RPMI8226 (cell line): ENCODE measurements around the gene ZNF32.
"Not testable (repeated sequence)": the region's sequence is repeated elsewhere in the genome, so short reads cannot be mapped to it uniquely, and the experiment has no call there.

ENCODE experiments used
- DNase-seq: peaks from one replicate; pipeline ENCODE4 v3.0.0-alpha.2; 2015

Gene ZNF32

DNA sequence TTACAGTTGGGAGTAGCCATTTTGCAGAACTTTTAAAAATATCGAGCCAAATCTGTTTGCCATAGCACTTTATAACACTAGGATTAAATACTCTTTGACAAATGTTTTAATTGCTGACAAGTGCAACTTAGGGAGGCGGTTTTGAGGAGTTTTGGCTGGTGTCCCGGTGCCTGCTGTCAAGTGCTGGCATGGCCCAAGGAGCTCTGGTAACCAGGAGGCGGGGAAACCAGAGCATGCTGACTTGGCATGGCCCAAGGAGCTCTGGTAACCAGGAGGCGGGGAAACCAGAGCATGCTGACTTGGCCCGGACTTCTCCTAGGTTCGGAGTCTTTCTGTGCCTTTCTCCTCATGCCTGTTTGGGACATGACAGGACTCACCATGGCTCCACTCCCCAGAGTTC is 30.8 kb upstream of the ZNF32 start:
- DNase-seq: peak; percentile 77

DNA sequence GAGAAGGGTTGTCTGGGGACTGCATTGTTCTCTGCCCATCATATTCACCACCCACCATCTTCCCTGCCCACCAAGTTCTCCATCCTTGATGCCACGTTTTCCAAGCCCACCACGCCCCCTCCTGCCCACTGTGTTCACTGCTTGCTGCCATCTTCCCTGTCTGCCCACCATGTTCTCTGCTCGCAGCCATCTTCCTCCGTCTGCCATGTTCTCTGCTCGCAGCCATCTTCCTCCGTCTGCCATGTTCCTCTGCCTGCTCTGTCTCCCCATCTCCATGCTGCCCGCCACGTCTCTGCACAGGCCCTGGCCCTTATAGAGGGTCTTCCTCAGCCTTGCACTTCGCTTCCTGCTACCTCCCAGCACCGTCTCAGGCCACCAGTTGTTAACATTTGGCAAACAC is 30.0 kb upstream of the ZNF32 start:
- DNase-seq: no peak

DNA sequence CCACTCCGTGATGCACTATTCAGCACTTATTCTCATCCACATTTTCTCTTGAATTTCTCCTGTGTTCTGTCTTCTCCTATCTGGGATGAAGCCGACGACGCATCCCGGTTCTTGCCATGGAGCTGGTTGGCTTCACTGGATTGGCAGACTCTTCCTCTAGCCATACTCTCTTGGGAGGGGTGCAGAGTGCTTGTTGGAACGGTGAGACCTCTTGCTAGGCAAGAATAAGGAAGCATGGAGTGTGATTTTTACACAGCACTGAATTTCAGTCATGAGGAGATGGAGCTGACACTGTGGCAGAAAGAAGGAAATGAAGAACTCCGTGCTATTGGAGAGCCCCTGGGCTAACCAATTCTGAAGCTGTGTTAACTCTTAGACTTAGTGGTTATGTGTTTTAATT is 28.2 kb upstream of the ZNF32 start:
- no peak for DNase-seq

DNA sequence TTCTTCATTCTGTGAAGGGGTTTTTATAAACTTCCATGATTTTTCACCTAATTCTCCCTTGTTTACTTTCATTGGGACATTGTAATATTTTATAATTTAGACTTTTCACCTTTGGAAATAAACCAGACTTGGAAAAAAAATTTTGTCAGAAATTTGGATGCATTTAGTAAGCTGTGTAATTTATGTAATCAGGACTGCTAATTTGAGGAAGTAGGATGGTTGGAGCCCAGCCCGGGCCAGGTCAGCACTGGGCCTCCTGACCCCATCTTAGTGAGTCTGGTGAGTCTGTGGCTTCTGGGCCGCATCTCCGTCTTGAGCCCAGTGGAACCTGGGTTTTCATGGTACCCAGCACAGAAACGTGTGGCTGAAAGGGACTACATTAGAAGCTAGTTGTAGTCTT is 27.6 kb upstream of the ZNF32 start:
- peak; percentile 7 for DNase-seq

DNA sequence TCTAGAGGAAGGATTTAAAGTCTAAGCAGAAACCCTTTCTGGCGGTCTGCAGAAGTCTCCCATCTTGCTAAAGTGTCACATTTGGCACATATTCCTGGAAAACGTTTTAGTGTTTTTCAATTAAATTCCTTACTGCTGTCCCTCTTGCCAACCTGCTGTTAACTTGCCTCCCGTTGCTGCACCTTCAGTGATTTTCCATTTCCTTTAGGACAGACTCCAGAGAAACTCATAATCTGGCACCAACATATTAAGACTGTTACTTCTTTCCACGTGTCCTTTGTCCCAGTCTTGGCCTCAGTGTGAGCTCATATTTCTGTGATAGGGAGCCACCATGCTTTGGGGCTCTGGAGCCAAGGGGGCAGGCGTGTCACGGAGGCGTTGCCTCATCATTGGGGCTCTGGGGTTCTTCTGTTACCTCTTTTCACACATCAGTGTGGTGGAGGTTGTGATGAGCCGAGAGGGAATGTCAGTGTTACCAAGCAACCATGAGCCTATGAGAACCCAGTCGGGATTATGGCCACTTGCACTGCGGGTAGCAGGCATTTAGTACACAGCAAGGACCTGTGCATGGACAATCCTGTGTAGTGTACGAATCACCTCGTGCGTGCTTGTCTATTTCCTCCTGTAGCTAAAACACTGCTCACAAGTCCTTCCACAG is 26.0 kb upstream of the ZNF32 start:
- DNase-seq: no peak

DNA sequence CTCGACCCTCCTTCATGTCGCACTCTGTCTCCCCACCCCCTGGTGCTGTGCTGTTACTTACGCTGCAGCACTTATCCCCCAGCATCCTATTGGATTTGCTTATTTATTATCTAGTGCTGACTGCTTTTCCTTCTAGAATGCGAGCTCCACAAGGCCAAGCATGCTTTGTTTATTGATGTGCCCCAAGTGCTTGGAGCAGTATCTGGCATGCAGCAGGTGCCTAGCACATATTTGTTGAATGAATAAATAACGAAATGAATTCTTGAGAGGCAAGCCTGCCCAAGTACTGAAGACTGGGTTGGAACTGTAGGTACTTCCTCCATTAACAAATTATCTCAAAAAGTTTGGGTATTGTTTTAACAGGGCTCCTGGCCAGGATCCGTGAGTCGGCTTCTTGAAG is 24.8 kb upstream of the ZNF32 start:
- no peak for DNase-seq

DNA sequence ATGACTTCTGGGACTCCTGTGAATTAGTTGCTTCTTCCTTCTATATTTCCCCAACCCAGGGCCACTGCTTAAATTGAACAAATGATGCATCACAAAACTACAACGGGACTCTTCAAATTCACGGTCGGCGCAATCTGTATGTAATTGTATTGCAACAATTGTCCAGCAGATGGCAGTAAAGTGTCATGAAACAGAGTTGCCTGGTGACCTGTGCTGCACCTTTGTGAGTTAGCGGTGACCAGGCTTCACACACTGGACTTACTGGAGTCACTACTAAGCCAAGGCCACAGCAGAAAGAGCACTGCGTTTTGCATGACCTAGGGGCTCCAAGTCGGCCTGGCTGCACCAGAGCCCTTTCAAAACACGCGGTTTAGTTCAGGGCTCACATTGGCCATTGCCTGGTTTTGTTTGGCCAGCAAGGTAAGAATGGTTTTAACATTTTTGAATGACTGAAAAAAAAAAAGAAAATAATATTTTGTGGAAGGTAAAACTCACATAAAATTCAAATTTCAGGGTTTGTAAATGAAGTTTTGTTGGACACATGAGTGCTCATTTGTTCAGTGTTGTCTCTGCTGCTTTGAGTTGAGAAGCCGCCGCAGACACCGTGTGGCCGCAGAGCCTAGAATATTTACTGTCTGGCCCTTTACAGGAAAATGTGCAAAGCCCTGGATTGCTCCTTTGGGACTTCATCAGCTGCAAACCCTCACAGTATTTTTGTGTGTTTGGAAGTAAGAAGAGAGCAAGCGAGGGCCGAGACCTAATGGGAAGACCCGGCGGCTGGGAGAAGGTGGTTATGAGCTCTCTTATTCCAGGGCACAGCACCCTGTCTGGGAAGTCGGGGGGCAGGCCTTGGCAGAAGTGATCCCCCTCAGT is 23.2 kb upstream of the ZNF32 start:
- peak; percentile 59 for DNase-seq

DNA sequence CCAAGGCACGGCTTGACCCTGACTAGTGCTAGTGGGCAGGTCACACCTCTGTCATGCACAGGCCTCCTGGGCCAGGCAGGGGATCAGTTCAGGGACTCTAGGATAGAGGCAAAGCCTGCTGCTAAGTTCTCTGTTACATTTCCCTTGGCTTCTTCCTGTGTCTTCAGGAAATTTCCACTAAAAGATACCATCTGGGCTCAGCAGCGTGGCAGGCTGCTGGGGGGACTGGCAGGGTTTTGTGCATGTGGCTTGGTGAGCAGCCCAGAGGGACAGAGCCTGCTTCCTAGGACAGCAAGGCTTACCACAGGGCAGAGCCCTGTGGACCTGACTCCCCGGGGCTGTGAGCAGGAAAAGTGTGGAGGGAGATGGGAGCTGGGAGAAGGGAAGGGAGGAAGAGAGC is 20.7 kb upstream of the ZNF32 start:
- no peak for DNase-seq

DNA sequence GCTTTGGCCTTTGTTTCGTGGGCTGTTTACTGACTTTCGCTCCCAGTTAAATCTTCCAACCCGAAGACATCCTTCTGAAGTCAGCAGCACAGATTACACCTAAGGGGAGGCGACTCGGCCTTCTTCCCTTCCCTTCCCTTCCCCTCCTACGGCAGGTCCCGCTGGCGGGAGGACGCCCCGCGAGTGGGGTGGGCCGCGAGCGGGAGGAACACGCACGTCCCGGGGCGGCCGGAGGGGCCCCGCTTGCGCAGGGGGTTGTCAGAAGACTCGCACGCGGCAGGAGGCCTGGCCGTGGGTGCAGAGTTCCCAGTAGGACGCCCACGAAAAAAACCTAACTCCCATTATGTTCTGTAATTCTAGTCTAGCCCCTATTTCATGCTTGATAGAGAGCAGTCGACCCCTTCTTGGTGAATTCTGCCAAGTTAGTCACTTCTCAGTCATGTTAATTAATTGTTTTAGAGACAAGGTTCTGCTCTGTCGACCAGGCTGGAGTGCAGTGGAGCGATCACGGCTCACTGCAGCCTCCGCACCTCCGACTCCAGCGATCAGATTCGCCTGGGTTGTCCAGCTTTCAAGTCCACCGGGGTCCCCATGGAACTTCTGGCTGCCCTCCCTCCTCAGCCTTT is 19.2 kb upstream of the ZNF32 start:
- DNase-seq: no peak

DNA sequence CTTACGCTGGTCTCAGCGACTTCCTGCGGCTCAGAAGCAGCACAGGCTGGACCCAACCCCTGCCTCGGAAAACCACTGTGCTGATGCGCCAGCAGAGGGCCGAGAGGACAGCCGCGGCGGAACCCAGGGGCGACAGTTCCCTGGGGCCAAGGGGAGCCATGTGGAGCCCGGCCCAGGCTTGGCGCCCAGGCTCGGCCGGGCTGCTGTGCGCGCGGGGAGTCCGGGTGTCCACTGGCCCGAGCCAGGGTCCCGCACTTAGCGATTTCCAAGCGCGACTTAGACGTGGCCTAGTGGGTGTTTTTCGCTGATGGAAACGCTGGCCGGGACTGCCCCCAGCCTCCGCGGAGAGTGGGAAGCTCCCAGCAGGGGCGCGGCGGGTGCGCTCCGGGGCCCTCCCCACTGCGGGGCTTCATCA is 18.6 kb upstream of the ZNF32 start:
- DNase-seq: no peak

DNA sequence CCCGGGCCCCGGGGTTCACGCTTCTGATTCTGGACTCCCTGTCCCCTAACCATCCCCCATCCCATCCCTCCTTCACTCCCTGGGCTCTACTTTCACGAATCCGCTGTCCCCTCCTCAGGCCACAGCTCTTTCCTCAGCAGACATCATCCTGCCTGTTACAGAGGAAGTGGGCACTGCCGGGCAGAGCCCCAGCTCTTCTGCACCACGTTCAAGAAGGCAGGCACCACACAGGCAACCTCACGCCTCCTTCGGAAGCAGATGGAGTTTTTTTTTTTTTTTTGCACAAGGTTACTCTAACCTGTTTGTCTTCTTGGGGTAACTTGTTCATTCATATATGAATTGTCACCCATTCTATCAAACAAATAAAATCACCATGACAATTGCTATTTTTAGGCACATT is 17.9 kb upstream of the ZNF32 start:
- DNase-seq: no peak

DNA sequence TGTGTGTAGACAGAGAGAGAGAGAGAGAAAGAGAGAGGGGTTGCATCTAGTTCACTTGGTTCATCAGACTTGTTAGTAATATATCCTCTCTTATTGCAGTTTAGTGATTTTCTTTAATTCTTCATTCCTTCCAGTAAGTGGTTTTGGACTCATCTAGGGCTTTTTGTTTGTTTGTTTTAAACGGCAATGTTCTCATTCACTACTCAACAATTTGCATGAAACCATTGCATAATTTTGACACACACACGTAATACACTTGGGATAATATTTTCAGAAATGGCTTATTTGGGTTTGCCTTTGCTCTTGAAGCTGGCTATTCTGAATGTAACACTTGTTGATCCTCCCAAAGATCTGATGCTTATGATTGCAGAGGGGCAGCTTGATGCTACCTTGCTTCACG is 16.4 kb upstream of the ZNF32 start:
- DNase-seq: no peak

DNA sequence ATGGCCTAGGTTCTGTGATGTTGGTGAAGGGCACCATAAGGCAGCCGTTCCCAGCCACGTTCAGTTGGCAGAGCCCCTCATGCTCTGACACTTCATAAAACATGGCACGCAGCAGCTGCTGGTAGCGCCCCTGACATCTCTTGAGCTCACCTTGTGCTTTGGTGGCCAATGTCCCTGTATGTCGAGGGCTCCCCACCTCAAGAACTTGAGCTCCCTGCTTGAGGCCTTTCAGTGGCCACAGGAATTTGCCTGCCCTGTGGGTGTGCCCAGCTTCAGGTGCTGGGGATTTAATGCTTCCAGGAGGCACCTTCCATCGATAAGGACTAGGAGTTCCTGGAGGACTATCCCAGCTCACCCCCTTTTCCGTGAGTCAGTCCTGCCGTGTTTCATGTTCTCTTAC is 9.5 kb upstream of the ZNF32 start:
- DNase-seq: no peak

DNA sequence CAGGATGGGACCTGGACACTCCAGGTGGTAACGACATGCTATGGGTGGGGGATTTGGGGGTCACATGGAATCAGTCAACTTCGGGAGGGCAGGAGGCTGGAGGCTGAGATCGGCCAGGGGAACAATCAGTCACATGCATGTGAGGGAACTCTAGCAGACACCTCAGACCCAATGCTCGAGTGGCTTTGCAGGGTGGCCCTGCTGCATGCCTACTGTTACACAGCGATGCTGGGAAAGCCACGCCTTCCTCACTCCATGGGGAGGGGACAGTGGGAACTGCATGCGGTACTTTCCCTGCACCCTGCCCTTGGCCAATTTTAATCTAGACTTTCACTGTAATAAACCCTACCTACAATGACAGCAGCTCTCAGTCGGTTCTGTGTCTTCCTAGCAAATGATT is 6.6 kb upstream of the ZNF32 start:
- DNase-seq: no peak

DNA sequence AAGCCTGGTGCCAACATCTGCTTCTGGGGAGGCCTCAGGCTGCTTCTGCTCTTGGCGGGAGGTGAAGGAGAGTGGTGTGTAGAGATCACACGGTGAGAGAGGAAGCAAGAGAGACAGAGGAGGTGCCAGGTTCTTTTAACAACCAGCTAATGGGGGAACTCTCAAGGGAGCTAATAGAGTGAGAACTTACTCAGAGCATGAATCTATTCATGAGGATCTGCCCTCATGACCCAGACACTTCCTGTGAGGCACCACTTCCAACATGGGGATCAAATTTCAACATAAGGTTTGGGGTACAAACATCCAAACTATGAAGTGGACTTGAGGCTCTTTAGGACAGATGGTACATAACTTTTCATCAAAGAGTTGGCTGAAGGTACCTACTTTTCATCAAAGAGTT is 5.1 kb upstream of the ZNF32 start:
- no peak for DNase-seq

DNA sequence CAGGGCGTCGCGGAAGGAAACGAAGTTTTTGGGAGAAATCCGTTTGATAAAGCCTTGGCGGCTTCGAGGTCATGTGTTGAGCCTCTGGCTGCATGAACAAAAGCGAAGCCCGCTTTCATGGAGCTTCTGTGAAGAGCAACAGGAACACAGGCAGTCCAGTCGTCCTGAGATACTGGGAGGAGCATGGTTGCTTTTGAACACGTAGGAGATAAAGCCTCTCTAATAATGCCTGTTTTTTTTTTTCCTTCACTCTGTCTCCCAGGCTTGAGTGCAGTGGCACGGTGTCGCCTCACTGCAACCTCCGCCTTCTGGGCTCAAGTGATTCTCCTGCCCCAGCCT is 473 bp upstream of the ZNF32 start:
- no peak for DNase-seq

DNA sequence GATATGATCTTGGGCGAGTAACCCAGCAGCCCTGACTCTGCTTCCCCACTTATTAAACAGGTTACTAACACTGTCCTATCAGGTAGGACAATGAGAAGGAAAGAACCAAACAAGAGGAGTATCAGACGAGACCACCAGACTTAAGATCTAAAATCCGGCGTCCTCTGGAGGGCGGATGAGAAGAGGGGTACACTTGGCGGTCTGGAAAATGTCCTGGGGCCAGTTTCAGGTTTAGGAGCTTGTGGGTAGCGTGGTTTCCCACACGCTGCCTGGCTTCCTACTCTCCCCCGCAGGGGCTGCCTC is 635 bp downstream of the ZNF32 start:
- no peak for DNase-seq

DNA sequence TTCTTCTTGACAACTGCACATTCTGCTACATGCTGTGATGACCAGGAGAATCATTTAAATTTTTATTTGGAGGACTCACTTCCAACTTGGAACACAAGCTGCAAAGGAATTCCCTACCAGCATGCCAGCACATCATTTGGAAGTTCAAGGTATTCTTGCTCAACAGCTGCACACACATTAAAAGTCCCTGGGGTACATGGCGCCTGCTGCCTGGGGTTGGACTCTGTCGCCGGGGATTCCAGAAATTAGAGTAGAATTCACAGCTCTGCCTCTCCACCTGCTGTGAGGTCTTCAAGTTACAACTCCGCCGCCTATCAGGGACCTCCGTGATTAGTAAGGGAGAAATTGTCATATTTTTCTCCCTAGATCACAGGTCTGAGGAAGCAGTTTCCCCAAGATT is 1.1 kb downstream of the ZNF32 start:
- no peak for DNase-seq

DNA sequence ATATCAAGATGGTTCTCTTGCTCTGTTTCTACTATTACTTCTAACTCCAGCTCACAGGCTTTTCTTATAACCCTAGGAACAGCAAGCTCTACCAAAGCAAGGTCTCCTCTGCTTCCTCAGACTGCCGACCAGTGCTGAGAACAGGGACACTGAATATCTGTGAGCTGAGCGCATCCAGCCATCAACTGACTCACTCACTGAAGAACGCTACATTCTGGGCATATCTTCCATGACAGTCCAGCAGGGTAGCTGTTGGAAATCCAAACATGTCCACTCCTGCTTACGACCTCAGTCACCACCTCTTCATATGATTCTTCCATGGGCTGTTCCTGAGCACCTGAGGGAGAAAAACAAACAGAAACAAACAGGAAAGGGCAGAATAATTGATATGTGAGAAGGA is 2.8 kb downstream of the ZNF32 start:
- DNase-seq: no peak

DNA sequence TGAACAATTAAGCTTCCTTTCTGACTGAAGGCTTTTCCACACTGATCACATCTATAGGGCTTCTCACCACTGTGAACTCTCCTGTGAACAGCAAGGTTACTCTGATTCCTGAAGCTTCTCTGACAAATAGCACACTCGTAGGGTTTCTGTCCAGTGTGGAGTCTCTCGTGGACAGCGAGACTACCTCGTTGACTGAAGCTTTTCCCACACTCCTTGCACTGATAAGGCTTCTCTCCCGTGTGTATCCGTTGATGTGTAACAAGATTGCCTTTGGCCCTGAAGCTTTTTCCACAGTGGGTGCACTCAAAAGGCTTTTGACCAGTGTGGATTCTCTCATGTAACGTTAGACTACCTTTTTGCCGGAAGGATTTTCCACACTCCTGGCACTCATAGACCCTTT is 4.4 kb downstream of the ZNF32 start:
- no peak for DNase-seq

DNA sequence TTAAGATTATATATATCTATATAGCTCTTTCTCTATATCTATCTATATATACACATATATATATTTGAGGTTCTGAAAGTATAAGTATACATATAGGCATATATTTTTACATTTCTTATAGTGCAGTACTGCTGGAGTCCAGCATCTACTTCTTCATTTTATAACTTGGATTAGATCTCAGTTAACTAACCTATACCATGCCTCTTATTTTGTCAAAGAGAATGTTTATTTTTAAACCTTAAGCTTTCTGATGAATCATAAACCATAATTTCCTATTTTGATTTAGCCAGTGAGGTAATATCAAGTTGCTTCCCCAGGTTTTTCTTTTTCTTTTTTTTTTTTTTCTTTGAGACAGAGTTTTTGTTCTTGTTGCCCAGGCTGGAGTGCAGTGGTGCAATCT is 8.1 kb downstream of the ZNF32 start:
- no peak for DNase-seq

DNA sequence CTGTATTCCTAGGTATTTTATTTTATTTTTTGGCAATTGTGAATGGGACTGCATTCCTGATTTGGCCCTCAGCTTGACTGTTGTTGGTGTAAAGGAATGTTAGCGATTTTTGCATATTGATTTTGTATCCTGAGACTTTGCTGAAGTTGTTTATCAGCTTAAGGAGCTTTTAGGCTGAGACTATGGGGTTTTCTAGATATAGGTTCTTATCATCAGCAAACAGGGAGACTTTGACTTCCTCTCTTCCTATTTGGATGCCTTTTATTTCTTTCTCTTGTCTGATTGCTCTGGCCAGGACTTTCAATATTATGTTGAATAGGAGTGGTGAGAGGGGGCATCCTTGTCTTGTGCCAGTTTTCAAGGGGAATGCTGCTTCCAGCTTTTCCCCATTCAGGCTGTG is 12.9 kb downstream of the ZNF32 start:
- DNase-seq: not testable (repeated sequence)

DNA sequence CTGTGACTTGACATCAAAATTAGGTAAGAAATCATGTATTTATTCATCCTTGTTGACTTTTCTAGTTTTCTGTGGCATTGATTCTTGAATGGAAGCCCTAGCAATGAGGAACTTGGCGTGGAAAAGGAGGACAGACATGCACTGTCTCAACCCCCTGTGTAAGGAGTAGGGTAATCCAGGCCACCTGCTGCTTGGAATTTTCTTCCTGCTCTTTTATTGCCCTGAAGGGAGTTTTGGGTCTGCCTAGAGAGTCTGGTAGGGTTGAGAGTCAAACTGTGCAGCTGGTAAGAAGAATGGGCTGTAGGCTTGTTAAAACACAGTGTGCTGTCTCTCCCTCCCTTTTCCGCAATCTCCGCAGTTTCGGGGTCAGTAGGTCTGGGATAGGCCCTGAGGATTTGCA is 19.7 kb downstream of the ZNF32 start:
- no peak for DNase-seq

DNA sequence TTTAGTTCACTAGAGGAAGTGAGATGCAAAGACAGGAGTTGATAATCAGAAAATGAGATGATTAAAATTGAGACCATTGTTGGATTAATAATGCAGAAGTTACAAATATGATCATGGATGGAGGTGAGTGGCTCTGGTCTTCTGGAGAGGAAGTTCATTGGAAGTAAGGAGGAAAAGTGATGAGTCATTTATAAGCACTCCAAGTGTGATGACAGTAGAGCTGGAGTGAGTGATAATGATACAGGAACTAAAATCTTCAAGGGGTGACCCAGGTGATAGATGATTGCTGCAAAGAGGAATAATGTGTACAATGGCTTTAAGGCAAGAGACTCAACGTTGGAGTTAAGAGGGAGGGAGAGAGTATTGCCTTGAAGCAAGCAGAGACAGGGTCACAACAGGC is 20.7 kb downstream of the ZNF32 start:
- no peak for DNase-seq

DNA sequence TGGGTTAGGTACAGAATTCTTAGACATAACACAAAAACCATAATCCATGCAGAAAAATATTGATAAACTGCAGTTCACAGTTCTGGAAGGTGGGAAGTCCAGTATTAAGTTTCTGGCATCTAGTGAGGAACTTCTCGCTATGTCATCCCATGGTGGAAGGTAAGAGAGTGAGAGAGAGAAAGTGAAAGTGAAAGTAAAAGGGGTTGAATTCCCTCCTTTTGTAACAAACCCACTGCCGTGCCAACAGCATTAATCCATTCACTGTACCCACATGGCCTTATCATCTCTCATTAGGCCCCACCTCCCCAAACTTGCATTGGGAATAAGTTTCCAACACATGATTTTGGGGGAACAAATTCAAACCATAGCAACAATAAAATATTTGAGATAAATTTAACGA is 25.3 kb downstream of the ZNF32 start:
- DNase-seq: peak; percentile 23
